Measurements from ENCODE around the gene BTC.

DNA sequence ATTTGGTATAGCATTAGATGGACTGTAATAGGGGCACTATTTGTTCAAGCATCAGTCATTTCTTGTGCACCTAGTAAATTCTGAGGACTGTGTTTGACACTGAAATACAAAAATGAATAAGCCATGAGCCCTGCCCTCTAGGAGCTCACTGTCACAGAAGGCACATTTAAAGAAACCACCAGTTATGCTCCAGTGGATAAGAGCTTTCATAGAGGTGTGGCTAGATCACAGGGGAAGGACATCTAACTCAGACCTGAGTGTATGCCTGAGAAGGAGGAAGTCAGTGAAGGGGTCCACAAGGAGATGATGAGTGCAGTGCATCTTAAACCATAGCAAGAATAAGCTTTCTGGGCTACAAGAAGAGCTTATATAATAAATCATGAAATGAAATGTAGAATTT is 40.1 kb downstream of the BTC start:
- TF ChIP-seq, protein P1, sequence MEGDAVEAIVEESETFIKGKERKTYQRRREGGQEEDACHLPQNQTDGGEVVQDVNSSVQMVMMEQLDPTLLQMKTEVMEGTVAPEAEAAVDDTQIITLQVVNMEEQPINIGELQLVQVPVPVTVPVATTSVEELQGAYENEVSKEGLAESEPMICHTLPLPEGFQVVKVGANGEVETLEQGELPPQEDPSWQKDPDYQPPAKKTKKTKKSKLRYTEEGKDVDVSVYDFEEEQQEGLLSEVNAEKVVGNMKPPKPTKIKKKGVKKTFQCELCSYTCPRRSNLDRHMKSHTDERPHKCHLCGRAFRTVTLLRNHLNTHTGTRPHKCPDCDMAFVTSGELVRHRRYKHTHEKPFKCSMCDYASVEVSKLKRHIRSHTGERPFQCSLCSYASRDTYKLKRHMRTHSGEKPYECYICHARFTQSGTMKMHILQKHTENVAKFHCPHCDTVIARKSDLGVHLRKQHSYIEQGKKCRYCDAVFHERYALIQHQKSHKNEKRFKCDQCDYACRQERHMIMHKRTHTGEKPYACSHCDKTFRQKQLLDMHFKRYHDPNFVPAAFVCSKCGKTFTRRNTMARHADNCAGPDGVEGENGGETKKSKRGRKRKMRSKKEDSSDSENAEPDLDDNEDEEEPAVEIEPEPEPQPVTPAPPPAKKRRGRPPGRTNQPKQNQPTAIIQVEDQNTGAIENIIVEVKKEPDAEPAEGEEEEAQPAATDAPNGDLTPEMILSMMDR (IDR thresholded peaks at IDR 0.05; ENCODE audit: low read depth, low read length, poor library complexity, severe bottlenecking): no peak
- no peak for TF ChIP-seq EZH2phosphoT487 (IDR thresholded peaks at IDR 0.05; ENCODE audit: borderline replicate concordance, low read length)

Measured in DOHH2 (cell line).